ENCODE results near the gene ANKRD6. TPM values are rescaled to one million over a fixed set of nuclear protein-coding genes. Genes with fewer than 3 reads are reported as not detected.

ANKRD6 gene
- polyA plus RNA-seq, 1 of the 3 experiments (the other 2 are of a cell fraction), result 2.6 TPM

GRCh38 chr6:89439014-89439413 lies 6.1 kb downstream of the ANKRD6 start:
- Histone ChIP-seq H3K27ac (ENCODE audit: low read depth in 2 of 2, low read length in 1 of 2) (no peak overlapping the region), H3K36me3 (replicated peaks in 1 of 2; ENCODE audit: control insufficient read depth in 1 of 2, insufficient read depth in 2 of 2, low read length in 1 of 2) (no peaks in the 10 kb centered on the region), H3K9me2 (no peaks in the 10 kb centered on the region), H3K79me2 (ENCODE audit: insufficient read depth) (no peaks in the 10 kb centered on the region), H3K4me2 (no peak overlapping the region), H3K4me1 (ENCODE audit: control insufficient read depth in 1 of 2, insufficient read depth in 2 of 2, low read depth in 1 of 2, low read length in 1 of 2) (peaks cover 0 to 9% of the 10 kb centered on the region in 2 experiments; a peak in 1 of 4 replicates), H3K4me3 (ENCODE audit: low read depth in 2 of 2, low read length in 1 of 2) (no peak overlapping the region), H3K27me3 (ENCODE audit: insufficient read depth) (no peaks in the 10 kb centered on the region), H2AFZ (ENCODE audit: low read depth) (no peak overlapping the region), H3K9ac (no peak overlapping the region), H3K9me3 (no peaks in the 10 kb centered on the region), H4K20me1 (ENCODE audit: insufficient read depth) (no peaks in the 10 kb centered on the region), H3F3A (replicated peaks; ENCODE audit: insufficient read depth) (no peaks in the 10 kb centered on the region)
- TF ChIP-seq SMC3 (IDR thresholded peaks at IDR 0.05; ENCODE audit: low read depth, low read length), result no peak
- TF ChIP-seq FOSL2 (IDR thresholded peaks at IDR 0.05; ENCODE audit: borderline replicate concordance, low read depth), result no peak
- TF ChIP-seq EZH2phosphoT487 (IDR thresholded peaks at IDR 0.05; ENCODE audit: borderline replicate concordance, low read depth), result no peak
- ChIA-PET CTCF (no interaction called here), POLR2A (no interaction called here)
- DNase-seq, result no peak
- WGBS (ENCODE audit: low lambda C conversion rate), result 83% methylated on average over 2 of the region's 2 CpGs

GRCh38 chr6:89440200-89440599 lies 7.2 kb downstream of the ANKRD6 start:
- no peak for TF ChIP-seq FOXM1 (IDR thresholded peaks at IDR 0.05; ENCODE audit: low read depth)
- TF ChIP-seq CHD2 (IDR thresholded peaks at IDR 0.05; ENCODE audit: low read length, partially characterized antibody), result no peak
- TF ChIP-seq ZBTB33 (IDR thresholded peaks at IDR 0.05; ENCODE audit: borderline replicate concordance, low read depth), result no peak
- no peak for TF ChIP-seq JUND (IDR thresholded peaks at IDR 0.05)
- TF ChIP-seq TEAD4 (IDR thresholded peaks at IDR 0.05; ENCODE audit: borderline replicate concordance, insufficient read depth), result no peak
- TF ChIP-seq MXI1 (IDR thresholded peaks at IDR 0.05; ENCODE audit: low read depth, low read length), result no peak
- no peak for TF ChIP-seq ELF1 (IDR thresholded peaks at IDR 0.05)
- no peak for TF ChIP-seq RFX5 (IDR thresholded peaks at IDR 0.05; ENCODE audit: low read length)
- no peak for TF ChIP-seq GABPA (IDR thresholded peaks at IDR 0.05; ENCODE audit: low read depth)
- TF ChIP-seq NRF1 (IDR thresholded peaks at IDR 0.05; ENCODE audit: low read depth, low read length), result no peak
- TF ChIP-seq PBX3 (IDR thresholded peaks at IDR 0.05), result no peak
- TF ChIP-seq GATA2 (CRISPR knock-in tag; IDR thresholded peaks at IDR 0.05), result no peak
- no peak for TF ChIP-seq CTCF (IDR thresholded peaks at IDR 0.05)
- TF ChIP-seq SIN3A (IDR thresholded peaks at IDR 0.05; ENCODE audit: borderline replicate concordance, low read depth, low read length), result no peak
- no peak for TF ChIP-seq RCOR1 (IDR thresholded peaks at IDR 0.05; ENCODE audit: low read length)
- TF ChIP-seq RAD21 (IDR thresholded peaks at IDR 0.05; ENCODE audit: low read length), result no peak
- no peak for TF ChIP-seq TAF1 (IDR thresholded peaks at IDR 0.05; ENCODE audit: borderline replicate concordance, low read depth, low read length)
- no peak for TF ChIP-seq RXRA (IDR thresholded peaks at IDR 0.05; ENCODE audit: borderline replicate concordance, low read depth)
- Histone ChIP-seq H3K4me1 (ENCODE audit: control insufficient read depth in 1 of 2, insufficient read depth in 2 of 2, low read depth in 1 of 2, low read length in 1 of 2) (0 out of 4 replicates have a peak, but pooled peaks cover 0 to 8% of the 10 kb centered on the region in 2 experiments), H3K27me3 (ENCODE audit: insufficient read depth) (no peaks in the 10 kb centered on the region), H2AFZ (ENCODE audit: low read depth) (no peak overlapping the region), H3K79me2 (ENCODE audit: insufficient read depth) (no peaks in the 10 kb centered on the region), H3K4me2 (no peak overlapping the region), H3K4me3 (ENCODE audit: low read depth in 2 of 2, low read length in 1 of 2) (no peak overlapping the region), H3K36me3 (replicated peaks in 1 of 2; ENCODE audit: control insufficient read depth in 1 of 2, insufficient read depth in 2 of 2, low read length in 1 of 2) (no peaks in the 10 kb centered on the region), H3K9ac (no peak overlapping the region), H3F3A (replicated peaks; ENCODE audit: insufficient read depth) (no peaks in the 10 kb centered on the region), H3K9me2 (no peaks in the 10 kb centered on the region), H4K20me1 (ENCODE audit: insufficient read depth) (no peaks in the 10 kb centered on the region), H3K9me3 (no peaks in the 10 kb centered on the region), H3K27ac (ENCODE audit: low read depth in 2 of 2, low read length in 1 of 2) (no peak overlapping the region)
- DNase-seq, result no peak
- ChIA-PET CTCF (interaction anchor here (1.0 kb wide), 1 partner anchor 8 kb away, joined by 3 read pairs; no protein-coding TSS in a partner anchor), POLR2A (no interaction called here)
- WGBS (ENCODE audit: low lambda C conversion rate), result 79% methylated on average over 3 of the region's 3 CpGs
